ENCODE results near the gene D2HGDH.

GRCh38 chr2:241730671-241731293 is 3.6 kb upstream of the D2HGDH start:
- TF ChIP-seq ONECUT2 (CRISPR knock-in tag; IDR thresholded peaks at IDR 0.05) = no peak
- no peak for TF ChIP-seq FOXP4 (CRISPR knock-in tag; IDR thresholded peaks at IDR 0.05)
- TF ChIP-seq ZNF274 (CRISPR knock-in tag; IDR thresholded peaks at IDR 0.05) = no peak
- TF ChIP-seq ZMYM2 (CRISPR knock-in tag; IDR thresholded peaks at IDR 0.05) = no peak
- no peak for TF ChIP-seq REST (IDR thresholded peaks at IDR 0.05; ENCODE audit: borderline replicate concordance in 1 of 2, low read depth in 1 of 2, low read length in 2 of 2)
- TF ChIP-seq TCF12 (IDR thresholded peaks at IDR 0.05) = no peak
- no peak for TF ChIP-seq TCF12 (CRISPR knock-in tag; IDR thresholded peaks at IDR 0.05)
- no peak for TF ChIP-seq CEBPZ (IDR thresholded peaks at IDR 0.05; ENCODE audit: low read length)
- no peak for TF ChIP-seq HINFP (CRISPR knock-in tag; IDR thresholded peaks at IDR 0.05; ENCODE audit: low read depth)
- TF ChIP-seq NFRKB (IDR thresholded peaks at IDR 0.05) = no peak

Measured in HepG2 (cell line).